ENCODE measurements around the gene SUSD4.

GRCh38 chr1:223355699-223356098 is 8.3 kb downstream of the SUSD4 start:
- TF ChIP-seq POLR2A (IDR thresholded peaks at IDR 0.05) (no peak), EP300 (IDR thresholded peaks at IDR 0.05) (no peak), CTCF (IDR thresholded peaks at IDR 0.05) (no peak), POLR2AphosphoS5 (IDR thresholded peaks at IDR 0.05) (no peak)

Measured in gastroesophageal sphincter (tissue), 3 donors.